Epithelial cell of esophagus (primary cell): ENCODE measurements around the gene PIK3R1.

Experiments used
- DNase-seq: peaks from one replicate; pipeline ENCODE4 v3.0.0; 2010; ENCODE audit warnings: low read depth
- H3K4me3 ChIP-seq: 2 replicates; pipeline ENCODE4 v1.5.1; 2011; ENCODE audit warnings: mild to moderate bottlenecking, low read length, control low read depth
- CTCF ChIP-seq: IDR thresholded peaks from 2 replicates; pipeline ENCODE4 v1.5.1; 2011; ENCODE audit warnings: low read depth, mild to moderate bottlenecking, low read length, control low read depth, inconsistent platforms; ENCODE audit not compliant: insufficient read depth; ENCODE audit errors: missing control alignments

The PIK3R1 gene

GRCh38 chr5:68347536-68347935 is 132.0 kb downstream of the PIK3R1 start:
- TF ChIP-seq CTCF: no peak
- no peak for DNase-seq
- H3K4me3 ChIP-seq: no peak overlapping the region

DNA sequence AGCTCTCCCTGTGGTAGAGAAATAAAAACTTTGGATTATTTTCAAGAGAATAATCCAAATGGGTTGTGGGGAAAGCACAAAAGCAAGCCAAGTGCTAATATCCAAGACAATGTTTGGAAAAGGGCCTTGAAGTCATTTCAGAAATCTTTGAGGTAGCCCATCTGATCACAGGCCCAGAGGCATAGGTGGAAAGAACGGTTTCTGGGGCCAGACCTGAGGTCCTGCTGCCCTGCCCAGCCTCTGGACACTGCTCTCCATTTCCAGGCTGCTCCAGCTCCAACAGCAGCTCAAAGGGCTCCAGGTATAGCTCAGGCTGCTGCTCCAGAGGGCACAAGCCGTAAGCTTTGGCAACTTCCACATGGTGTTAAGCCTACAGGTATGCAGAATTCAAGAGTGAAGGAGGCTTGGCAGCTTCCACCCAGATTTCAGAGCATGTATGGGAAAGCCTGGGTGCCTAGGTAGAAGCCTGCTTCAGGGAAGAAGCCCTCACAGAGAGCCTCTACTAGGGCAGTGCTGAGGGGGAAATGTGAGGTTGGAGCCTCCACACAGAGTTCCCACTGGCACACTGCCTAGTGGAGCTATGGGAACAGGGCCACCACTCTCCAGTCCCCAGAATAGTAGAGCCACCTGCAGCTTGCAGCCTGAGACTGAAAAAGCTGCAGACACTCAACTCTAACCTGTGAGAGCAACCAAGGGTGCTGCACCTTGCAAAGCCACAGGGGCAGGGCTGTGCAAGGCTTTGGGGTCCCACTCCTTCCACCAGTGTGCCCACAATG is 133.1 kb downstream of the PIK3R1 start:
- no peak overlapping the region for H3K4me3 ChIP-seq
- TF ChIP-seq CTCF: no peak
- no peak for DNase-seq

- no peak overlapping the region for H3K4me3 ChIP-seq
- TF ChIP-seq CTCF: no peak
- DNase-seq: peak; percentile 70
These were observed 134.6 kb downstream of the PIK3R1 start for GRCh38 chr5:68350176-68350575.
